GM19238 (cell line): ENCODE results near the gene PTCSC3.
"Not testable (repeated sequence)": the region's sequence is repeated elsewhere in the genome, so short reads cannot be mapped to it uniquely, and the experiment has no call there.

Source experiments
- DNase-seq: peaks from one replicate; pipeline ENCODE4 v3.0.0; 2011; ENCODE audit warnings: low spot score; ENCODE audit not compliant: insufficient read length

The PTCSC3 gene

GRCh38 chr14:36174767-36175424 lies 1.6 kb downstream of the PTCSC3 start:
- DNase-seq, result no peak

DNA sequence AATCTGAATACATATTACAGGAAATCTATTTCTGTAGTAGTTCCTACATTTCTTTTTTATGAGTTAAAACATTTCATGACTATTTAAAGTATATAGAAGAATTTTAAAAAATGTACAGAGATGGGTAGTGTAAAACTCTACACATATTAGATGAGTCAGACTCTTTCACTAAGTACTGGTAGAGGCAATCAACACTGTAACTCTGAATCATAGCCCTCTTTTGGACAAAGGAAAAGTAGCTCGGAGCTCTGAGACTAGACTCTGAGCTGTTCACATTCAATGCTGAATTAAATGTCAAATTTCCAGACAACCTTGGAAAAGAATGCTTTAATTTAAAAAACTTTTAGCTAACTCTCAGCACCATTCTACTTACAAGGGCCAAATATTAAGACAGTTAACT lies 3.4 kb downstream of the PTCSC3 start:
- no peak for DNase-seq

- no peak for DNase-seq
Measured at GRCh38 chr14:36171607-36172006, 4.9 kb downstream of the PTCSC3 start.

DNA sequence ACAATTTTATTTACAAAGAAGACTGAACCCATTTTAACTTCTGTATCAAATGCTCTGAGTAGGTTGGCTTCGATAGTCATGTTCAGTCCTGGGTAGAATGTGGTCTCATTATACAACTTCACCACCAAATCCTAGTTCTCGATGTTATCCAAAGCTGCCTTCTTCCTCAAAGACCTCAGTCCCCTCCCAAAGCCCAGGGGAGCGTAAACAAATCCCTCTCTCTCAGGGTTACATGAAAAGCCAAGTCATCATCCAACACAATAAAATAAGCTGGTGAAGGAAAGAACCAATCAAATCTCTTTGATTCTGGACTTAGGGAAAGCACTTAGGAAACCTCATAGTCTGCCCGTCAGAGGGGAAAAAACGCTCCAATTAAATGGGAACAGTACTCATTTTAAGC lies 9.1 kb downstream of the PTCSC3 start:
- DNase-seq, result no peak

DNA sequence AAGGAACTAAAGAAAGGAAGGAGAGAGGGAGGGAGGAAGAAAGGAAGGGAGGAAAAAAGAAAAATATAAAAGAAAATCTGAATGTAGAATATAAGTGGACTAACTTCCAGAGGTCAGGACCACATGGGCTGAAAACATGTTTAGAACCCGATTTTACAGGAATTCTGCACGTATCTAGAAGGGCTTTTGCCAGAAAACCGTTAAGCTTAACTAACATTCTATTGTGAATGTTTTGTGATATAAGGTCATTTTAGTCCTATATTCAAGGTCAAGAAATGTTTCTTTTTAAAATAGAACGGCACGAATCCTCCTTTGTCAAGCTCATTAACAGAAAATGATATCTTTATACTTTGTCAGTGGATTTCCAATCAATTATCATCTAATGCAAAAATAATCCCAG lies 13.1 kb downstream of the PTCSC3 start:
- no peak for DNase-seq

DNA sequence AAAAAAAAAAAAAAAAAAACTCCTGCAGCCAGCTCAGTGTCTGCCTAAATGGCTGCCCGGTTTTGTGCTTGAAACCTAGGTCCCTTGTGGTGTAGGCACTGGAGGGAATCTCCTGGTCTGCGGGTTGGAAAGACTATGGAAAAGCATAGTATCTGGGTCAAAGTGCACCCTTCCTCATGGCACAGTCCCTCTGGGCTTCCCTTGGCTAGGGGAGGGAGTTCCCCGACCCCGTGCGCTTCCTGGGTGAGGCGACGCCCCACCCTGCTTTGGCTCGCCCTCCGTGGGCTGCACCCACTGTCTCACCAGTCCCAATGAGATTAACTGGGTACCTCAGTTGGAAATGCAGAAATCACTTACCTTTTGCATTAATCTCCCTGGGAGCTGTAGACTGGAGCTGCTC lies 14.3 kb downstream of the PTCSC3 start:
- DNase-seq, result no peak

GRCh38 chr14:36161776-36162175 lies 14.7 kb downstream of the PTCSC3 start:
- DNase-seq, result no peak

DNA sequence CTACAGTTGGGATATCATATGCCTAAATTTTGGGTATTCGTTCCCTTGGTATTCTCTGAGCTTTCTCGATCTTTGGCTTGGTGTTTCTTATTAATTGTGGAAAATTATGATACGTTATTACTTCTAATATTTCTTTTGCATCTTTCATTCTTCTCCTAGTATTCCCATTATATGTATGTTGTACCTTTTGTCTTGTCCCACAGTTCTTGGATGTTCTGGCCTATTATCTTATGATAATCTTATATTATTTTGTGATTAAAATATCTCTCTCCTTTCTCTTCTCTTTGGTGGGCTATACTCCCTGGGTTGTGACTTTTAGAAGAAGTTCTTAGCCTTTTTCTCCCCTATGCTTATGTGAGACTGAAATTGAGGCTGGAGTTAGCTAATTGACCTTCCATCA lies 25.2 kb downstream of the PTCSC3 start:
- no peak for DNase-seq

DNA sequence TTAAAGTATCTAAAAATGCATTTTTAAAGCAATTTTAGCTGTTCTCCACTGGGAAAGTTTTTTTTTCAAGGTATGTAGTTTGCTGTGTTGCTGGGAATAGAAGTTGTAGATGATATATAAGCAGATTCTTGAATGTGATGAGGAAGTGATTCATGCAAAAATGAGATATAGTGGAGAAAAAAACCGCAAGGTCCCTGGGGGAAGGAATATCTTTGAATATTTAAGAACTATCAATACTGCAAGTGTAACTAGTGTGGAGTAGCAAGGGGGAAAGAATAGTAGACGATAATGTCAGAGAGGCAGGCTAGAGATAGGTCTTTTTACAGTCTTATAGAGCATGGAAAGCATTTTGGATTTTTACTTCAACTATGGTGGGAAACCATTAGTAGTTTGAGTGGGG lies 42.5 kb downstream of the PTCSC3 start:
- DNase-seq, result no peak

- DNase-seq, result no peak
Measured at GRCh38 chr14:36132826-36133225, 43.7 kb downstream of the PTCSC3 start.

DNA sequence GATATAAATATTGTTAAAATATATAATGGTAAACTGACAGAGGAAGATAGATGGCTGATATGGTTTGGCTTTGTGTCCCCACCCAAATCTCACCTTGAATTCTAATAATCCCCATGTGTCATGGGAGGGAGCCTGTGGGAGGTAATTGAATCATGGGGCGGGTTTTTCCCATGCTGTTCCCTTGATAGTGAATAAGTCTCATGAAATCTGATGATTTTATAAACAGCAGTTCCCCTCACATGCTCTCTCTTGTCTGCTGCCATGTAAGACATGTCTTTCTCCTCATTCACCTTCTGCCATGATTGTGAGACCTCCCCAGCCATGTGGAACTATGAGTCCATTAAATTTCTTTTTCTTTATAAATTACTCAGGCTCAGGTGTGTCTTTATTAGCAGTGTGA lies 46.3 kb downstream of the PTCSC3 start:
- DNase-seq, result no peak

- DNase-seq, result no peak
Measured at GRCh38 chr14:36129181-36129580, 47.3 kb downstream of the PTCSC3 start.

DNA sequence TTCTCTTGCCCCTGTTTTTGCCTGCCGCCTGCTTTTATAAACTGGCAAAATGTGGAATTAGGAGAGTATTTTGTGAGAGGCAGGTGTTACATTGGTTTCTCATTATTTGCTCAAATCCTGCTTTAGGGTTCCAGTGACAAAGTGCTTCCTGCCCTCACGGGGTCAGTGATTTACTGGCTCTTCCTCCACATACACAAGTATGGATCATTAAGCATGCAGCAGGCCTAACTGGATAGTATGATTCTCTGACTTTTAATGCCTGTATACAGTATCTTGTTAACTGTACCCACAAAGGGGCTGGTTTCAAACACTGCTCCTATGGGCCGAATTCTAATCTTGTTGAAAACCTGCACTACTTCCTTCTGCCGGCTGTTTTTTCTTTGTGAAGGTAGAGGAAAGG lies 63.2 kb downstream of the PTCSC3 start:
- DNase-seq, result no peak

DNA sequence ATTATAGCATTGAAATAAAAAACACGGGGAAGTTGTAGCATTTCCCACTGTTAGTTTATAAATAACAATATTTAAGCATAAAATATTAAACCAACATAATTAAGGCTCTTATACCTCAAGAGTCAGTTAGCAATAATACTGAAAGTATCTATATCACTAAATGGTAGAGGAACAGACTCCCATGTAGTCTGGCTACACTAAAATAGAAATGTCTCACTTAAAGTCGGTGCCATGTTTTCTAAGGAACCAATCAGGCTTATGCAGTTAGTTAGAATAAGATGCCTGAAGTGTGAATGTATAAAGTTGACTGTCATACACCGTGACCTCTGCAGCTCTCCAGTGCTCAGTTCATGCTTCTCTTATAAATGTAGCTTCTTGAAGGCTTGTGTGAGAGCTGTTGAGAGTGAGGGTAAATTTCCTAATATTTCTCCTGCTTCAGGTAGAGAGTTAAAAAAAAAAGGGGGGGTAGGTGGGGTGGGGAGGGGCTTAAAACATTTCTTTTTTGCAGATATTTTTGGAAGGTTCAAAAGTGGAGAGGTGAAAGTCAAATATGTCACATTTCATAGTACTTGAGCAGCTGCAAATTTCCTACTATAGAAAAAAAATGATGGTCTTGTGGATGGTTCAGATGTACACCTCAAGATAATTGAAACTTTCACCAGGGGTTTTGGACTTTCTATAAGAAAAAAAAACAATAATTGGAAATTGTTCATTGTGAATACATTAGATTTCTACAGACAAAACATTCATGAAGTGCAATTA lies 64.5 kb downstream of the PTCSC3 start:
- no peak for DNase-seq

DNA sequence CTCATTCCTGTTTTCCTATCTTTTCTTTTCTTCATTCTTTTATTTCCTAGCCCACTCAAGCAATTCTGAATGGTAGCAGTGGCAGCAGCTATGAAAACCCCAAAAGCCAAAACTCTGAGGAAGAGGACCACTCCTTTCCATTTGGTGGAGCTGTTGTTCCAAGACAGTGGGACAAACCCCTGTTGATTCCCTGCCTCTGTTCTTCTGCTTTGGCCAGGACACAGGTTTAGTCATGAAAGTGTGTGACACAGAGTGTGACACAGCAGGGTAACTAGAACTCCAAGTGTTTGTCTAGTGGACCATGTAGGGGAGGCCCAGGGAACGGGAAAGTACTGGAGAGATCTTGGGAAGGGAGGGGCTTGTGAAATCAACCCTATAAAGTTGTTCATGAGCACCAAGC lies 71.1 kb downstream of the PTCSC3 start:
- no peak for DNase-seq

GRCh38 chr14:36104258-36104657 lies 72.3 kb downstream of the PTCSC3 start:
- DNase-seq, result not testable (repeated sequence)

DNA sequence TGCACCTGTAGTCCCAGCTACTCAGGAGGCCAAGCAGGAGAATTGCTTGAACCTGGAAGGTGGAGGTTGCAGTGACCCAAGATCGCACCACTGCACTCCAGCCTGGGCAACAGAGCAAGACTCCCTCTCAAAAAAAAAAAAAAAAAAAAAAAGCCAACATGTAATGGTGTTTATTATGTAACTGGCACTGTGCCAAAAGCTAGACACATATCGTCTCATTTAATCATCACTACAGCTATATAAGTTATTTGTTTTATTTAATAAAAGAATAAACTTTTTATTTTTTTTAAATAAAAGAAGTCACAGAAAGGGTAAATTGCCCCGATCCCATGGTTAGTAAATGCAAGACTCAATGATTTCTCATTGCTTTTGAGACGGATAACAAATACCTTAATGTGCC lies 76.9 kb downstream of the PTCSC3 start:
- no peak for DNase-seq

GRCh38 chr14:36097356-36097755 lies 79.2 kb downstream of the PTCSC3 start:
- DNase-seq, result no peak

DNA sequence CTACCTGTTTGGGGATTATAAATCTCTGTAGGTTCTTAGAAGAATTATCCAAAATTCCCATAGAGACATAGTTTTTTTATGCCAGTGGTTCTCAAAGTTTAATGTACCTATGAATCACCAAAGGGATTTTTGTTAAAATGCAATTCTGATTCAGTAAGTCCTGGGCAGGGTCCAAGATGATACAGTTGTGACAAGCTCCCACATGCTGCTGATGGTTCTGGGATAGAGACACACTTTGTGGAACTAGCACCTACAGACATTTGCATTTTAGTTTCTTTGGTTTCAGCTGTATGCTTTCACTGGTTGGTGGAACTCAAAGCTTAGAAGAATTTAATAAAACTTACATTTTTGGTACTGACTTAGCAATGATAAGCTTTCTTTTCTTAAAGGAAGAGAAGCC lies 80.4 kb downstream of the PTCSC3 start:
- no peak for DNase-seq

- no peak for DNase-seq
Measured at GRCh38 chr14:36094963-36095362, 81.6 kb downstream of the PTCSC3 start.

GRCh38 chr14:36091096-36091495 lies 85.4 kb downstream of the PTCSC3 start:
- no peak for DNase-seq

DNA sequence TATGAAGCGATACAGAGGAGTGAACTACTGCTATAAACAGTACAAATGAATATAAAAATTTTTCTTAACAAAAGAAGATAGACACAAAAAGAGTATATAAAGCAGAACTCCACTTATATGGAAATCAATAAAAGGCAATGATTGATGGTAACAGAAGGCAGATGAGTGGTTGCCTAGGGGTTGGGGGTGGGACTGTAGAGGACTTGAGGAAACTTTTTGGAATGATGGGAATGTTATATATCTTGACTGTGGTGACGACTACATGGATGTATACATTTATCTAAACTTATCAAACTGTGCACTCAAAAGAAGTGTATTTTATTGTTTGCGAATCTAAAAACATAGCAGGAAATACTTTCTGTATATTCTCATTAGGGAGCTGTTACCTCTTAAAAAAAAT lies 89.1 kb downstream of the PTCSC3 start:
- no peak for DNase-seq
